HG02571 (cell line): ENCODE measurements around the gene PNKP.
A peak's percentile ranks its signal among the peaks of the same experiment; 100 is the strongest.

Experiments
- ATAC-seq: cut with Tn5 transposase; IDR thresholded peaks from one replicate; pipeline ENCODE4 v1.9.1; 2021; ENCODE audit warnings: mild to moderate bottlenecking, moderate library complexity; ENCODE audit not compliant: unreplicated experiment

The PNKP gene

DNA sequence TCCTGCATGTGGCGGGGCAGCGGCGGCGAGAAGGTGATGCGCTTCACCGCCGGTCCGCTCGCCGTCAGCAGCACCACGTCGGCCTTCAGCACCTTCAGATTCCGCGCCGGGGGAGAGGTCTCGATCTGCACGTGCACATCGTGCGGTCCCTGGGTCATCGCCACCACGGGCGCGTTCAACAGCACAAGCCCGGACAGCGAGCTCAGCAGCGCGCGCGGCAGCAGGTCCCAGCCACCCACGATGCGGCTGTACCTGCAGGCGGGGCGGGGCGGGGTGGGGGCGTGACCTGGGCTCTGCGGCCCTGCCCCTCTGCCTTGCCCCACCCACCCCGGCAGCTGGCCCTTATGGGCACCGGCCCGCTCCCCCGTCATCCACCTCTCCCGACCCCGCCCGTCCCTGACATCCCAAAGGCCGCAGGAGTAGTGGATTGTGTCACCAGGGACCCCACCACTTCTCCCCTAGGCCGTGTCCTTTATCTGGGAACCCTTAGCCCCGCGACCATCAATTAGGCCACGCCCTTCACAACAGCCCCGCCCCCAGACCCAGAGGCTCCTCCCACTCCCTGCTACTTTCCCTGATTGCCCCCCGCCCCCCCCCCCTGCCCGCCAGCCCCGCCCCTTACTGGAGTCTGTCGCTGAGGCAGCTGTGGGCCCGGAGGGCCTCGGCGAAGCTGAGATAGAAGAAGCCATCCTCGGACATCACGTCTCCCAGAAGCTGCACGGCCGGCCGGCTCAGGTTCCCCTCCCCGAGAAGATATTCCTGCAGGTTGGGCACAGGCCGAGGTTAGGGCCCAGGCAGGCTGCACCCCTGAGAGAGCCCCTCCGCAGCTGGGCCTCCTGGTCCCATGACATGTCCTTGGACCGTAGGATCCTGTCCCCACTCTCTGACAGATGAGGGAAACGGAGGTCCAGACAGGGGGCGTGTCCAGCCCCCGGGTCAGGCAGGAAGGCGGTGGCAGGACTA, 23.3 kb upstream of the PNKP start:
- ATAC-seq: no peak

DNA sequence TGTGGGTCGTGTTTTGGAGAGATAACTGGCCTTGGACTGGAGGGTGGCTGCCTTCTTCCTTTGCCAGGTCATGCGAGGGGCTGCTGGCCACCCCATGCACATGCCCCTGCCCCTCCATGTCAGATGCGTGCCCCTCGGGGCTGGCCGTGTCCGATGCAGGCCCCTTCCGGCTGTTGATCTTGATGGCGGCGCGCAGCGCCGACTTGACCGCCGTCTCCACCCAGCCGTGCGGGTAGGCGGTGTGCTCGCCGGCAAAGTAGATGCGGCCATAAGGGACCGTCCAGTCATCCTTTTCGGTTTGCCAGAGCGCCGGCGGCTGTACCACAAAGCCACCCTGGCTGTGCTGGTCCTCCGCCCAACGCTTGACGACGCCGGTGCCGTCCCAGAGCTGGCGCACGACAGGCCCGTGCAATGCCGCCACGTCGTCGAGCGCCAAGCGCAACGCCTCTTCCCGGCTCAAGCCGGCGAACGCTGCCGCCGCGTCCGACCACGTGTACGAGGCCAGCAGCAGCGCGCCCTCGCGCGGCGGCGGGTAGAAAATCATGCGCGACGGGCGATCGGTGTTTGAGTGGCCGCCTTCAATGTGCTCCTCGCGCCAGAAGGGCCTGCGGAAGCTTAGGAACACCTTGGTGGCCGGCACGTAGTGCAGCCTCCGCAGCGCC, 22.4 kb upstream of the PNKP start:
- ATAC-seq: no peak

DNA sequence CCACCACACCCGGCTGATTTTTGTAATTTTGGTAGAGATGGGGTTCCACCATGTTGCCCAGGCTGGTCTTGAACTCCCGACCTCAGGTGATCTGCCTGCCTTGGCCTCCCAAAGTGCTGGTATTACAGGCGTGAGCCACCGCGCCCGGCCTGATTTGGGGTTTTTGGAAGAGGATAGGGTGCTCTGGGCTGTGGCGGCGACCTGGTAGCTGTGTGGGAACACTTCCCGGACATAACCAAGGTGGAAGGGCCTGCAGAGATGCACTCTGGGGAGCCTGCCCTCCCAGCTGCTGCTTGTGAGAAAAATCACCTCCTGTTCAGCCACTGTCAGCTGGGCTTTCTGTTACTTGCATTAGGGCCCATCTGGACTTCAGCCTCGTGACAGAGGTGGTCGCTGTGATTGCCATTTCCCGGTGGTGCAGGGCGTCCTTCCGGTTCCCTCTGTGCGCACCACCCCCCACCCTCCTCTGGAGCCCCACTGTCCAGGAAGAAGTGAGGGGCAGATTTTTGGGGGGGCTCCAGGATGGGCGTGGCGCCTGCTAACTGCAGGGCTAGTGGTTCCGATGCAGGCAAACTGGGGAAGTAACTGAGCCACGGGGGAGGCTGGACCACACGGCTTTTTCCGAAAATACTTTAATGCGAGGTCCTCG, 21.8 kb upstream of the PNKP start:
- no peak for ATAC-seq

DNA sequence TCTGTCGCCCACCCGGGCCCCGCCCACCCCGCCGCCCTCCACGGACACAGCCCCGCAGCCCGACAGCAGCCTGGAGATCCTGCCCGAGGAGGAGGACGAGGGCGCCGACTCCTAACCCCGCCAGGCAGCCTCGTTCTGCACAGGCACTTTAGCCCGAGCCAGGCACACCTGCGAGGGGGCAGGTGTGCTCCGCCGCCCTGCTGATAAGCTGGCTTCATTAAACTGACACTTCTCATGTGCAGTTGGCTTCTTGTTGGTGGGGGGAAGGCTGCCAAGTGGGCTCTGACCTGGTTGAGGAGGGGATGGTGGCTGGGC, 21.1 kb upstream of the PNKP start:
- ATAC-seq: no peak

DNA sequence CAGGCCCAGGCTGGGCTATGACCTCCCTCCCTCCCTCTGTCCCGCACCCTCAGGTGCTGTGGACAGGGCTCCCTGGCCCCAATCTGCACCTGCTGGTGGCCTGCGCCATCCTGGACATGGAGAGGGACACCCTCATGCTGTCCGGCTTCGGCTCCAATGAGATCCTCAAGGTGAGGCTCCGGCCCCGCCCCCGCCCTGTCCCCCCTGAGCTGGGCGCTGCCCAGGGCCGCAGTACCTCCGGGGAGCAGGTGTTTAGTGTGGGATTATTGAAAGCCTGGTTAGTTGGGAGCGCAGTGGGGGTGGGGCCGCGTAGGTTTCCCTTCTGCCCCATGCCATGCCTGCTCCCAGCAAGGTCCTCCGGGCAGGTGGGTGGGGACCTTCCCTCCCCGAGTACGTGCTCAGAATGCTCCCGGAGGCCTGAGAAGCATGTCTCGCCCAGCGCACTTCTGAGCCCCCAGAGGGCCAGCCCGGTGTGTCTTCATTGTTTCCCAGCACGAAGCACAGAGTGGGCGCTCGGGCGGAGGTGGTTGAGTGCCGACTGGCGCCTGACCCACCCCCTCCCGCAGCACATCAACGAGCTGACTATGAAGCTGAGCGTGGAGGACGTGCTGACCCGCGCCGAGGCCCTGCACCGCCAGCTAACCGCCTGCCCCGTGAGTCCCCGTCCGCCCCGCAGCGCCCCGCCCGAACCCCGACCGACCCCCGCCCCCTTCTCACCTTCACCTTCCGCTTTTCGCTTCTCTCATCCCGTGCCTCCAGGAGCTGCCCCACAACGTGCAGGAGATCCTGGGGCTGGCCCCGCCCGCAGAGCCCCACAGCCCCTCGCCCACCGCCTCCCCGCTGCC, 20.5 kb upstream of the PNKP start:
- ATAC-seq: no peak

DNA sequence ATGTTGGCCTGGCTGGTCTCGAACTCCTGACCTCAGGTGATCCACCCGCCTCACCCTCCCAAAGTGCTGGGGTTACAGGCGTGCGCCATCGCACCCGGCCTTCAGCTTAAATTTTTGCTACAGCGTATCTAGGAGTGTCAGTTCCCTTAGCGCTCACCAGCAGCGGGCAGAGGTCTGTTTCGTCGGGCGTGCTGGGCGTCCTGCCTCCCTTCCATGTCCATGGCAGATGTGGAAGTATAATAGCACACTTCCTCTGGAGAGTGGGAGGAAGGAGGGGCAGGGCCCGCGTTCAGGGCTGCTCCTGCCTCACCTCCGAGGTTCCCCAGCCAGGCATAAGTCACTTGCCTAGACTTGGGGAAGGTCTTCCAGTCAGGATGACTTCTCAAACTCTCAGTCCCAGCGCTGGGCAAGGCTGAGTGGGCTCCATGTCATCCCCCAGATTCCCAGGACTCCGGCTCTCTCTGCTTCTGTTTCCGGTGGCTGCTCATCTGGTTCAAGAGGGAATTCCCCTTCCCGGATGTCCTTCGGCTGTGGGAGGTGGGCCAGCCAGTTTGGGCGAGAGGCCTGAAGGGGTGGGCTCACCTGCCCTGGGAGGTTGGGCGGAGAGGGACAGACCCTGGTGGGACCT, 19.8 kb upstream of the PNKP start:
- ATAC-seq: no peak

DNA sequence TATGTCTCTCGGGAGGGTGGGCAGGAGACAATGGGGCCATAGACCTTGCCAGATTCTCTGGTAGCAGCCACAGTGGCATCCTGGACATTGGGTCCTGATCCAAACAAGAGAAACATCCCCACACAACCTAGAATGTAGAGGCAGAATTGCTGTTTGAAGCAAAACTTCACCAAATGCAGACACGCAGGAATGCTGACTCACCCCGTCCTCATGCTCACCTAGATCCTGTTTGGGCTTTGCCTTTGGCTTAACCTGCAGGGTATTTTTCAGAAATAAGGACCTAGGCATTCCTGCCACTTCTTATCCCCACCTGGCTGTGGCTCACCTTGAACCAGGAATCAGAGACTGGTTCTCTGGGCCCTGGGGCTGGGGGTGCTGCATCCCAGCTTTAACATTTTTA, 17.4 kb upstream of the PNKP start:
- ATAC-seq: no peak

DNA sequence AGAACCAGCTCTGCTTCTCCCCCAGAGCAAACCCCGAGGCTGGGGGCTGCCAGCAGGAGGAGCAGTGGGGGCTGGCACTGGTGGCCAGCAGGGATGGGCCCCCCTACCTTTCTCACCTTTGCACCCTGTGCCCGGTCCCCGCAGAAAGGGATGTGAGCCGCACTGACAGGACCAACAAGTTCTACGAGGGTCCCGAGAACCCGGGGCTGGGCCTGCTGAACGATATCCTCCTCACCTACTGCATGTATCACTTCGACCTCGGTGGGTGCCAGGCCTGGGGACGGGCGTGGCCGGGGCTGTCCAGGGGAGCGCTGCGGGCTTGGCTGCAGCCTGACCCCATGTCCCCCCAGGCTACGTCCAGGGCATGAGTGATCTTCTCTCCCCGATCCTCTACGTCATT, 16.7 kb upstream of the PNKP start:
- ATAC-seq: no peak

DNA sequence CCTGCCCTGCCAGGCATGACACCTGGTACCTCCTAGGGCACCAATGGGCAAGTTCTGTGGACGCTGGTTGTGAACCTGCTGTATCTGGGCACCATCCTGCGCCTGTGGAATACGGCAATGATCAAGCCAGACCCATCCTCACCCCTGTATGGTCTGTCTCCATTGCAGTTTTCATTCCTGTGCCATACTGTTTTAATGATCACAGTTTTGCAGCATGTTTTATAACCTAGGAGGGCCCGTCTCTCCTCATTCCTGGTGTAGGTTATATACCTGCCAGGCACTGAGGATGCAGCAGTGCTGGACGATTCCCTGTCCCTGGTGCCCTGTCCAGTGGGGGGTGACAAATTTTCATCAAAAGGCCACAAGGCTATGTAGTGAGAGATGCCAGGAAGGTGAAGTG, 15.7 kb upstream of the PNKP start:
- ATAC-seq: no peak

DNA sequence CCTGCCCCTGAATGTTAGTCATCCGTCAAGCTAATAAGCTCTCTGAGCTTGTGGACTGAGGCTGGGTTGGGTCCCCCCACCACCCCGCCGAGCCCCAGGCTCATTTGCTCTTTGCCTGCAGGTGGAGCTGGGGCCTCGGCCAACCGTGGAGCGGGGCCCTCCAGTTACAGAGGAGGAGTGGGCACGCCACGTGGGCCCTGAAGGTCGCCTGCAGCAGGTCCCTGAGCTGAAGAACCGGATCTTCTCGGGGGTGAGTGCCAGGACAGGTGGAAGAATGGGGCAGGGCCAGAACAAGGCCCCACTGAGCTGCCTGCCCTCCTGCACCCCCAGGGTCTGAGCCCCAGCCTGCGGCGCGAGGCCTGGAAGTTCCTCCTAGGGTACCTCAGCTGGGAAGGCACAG, 15.3 kb upstream of the PNKP start:
- ATAC-seq: no peak

DNA sequence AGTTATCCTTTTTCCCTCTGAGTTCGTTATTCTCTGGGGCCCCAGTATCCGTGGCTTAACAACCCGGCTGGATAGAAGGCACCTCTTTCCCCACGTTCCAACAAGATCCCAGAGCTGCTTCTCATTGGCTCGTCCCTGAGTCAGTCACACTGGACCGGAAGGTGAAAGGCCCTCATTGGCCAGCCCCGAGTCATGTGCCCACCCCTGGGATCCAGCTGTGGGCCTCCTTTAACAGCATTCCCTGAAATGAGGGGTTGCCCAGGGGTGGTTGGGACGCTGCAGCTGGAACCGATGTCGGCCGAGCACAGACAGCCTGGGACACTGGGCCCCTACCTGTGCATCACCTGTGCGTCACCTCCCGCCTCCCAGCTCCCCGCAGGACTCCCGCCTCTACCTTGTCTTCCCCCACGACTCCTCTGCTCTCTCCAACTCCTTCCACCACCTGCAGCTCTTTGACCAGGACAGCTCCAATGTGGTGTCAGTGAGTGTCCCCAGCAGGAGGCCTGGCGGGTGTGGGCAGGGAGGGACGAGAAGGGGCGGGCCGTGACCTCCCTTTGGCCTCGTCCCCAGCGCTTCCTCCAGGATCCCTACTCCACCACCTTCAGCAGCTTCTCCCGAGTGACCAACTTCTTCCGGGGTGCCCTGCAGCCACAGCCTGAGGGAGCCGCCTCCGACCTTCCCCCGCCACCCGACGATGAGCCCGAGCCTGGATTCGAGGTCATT, 14.5 kb upstream of the PNKP start:
- ATAC-seq: no peak

DNA sequence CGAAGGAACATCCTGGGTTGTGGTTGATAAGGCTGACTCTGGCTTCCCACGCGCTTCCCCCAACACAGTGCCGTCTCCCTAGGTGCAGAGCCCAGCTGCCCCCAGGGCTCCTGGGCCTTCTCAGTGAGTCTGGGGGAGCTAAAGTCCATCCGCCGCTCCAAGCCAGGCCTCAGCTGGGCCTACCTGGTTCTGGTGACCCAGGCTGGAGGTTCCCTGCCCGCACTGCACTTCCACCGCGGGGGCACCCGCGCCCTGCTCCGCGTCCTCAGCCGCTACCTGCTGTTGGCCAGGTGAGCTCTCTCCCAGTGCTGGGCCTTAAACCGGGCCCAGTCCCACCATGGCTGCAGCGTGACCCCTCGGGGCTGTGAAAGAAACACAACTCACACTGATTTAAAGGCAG, 13.8 kb upstream of the PNKP start:
- ATAC-seq: no peak

DNA sequence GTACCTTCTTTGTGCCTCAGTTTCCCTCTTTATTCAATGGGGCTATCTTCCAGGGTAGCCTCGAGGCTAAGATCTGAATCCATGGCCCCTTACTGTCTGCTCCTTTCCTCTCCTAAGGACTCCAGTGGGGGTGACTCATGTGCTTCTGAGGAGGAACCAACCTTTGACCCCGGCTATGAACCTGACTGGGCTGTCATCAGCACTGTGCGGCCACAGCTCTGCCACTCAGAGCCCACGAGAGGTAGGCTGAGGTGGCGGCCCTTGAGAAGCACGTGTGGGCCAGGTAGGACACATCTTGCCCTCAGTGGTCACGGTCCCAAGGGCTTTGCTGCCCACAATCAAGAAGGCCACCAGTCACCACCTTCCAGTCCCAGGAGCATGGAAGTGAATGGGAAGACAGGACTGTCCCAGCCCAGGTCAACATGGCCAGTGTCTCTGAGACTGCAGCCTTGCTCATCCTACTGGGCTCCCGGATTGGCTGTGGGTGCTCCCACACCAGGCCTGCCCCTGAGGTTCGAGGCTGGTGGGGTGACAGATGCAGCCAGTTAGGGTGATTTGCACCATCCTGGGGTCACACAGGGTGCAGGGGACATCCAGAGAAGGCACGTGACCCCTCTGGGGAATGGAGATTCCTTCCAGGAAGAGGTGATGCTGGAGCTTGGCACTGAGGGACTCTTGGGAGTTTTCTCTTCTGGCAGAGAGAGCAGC, 12.9 kb upstream of the PNKP start:
- no peak for ATAC-seq

DNA sequence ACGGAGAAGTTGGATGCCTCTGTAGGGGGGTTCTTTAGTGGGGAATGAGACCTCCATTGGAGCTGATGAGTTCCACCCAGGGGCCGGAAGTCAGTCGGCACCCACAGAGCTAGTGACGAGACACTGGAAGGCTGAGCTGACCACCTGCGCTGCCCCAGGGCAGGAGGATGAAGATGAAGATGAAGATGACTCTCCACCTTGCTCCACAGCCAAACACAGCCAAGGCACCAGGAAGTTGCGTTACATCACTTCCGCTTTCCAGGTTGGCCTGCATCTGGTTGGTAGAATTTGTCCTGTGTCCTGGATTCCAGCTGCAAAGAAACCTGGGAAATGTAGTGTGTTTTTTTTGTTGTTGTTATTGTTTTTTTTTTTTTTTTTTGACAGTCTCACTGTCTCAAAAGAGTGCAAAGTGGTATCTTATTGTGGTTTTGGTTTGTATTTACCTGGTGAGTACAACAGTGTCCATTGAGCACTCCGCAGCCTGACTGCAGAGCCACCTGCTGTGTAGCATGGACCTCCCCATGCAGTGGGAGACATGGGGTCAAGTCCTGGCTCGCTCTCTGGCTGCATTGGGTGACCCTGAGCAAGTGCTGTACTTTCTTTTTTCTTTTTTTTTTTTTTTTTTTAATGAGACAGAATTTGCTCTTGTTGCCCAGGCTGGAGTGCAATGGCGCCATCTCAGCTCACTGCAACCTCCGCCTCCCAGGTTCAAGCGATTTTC, 12.0 kb upstream of the PNKP start:
- no peak for ATAC-seq

DNA sequence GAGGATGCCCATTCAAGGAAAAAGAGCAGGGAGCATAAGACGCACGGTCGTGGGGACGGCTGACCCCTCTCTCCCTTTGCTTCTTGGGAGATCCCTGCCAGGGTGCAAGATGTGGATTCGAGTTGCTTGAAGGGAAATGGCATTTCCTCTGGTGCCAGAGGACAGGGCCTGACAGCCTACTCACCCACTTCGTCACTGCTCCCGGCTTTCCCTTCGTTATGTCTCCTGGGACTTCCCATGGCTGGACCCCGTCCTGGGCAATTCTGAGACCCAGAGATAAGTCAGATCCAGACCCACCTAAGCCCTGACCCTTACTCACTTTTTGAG, 11.3 kb upstream of the PNKP start:
- ATAC-seq: no peak

DNA sequence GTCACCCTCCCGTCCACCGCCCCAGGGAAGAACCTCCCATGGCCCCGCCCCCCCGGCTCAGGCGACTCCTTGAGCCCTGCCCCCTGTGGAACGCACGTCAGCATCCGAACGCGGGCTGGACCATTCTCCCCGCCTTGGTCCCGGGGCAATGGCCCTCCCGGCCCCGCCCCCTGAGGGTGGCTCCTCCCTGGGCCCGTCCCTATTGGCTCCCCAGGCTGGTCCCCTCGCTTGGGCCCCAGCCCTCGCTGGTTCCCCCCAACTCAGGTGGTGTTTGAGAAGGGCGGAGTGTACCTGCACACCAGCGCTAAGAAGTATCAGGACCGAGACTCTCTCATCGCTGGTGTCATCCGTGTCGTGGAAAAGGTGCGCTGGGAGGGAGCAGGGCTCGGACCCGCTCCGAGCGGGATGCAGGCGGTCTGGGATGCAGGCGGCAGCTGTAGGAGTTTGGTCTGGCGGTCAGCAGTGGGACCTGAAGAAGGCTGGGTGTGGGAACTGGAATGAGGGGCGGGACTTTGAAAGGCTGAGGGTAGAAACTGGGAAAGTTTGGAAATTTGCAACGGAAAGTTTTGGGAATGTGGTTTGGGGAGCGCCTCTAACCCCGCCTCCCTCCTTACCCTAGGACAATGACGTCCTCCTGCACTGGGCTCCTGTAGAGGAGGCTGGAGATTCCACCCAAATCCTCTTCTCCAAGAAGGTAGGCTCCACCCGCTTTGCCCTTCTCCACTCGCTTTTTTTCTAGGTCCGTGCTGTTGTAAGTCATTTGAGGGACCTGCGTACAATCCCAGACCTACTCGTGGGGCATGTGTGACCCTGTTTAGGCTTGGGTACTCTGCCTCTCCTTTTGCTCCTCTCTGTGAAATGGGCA, 10.7 kb upstream of the PNKP start:
- ATAC-seq: peak; percentile 39

DNA sequence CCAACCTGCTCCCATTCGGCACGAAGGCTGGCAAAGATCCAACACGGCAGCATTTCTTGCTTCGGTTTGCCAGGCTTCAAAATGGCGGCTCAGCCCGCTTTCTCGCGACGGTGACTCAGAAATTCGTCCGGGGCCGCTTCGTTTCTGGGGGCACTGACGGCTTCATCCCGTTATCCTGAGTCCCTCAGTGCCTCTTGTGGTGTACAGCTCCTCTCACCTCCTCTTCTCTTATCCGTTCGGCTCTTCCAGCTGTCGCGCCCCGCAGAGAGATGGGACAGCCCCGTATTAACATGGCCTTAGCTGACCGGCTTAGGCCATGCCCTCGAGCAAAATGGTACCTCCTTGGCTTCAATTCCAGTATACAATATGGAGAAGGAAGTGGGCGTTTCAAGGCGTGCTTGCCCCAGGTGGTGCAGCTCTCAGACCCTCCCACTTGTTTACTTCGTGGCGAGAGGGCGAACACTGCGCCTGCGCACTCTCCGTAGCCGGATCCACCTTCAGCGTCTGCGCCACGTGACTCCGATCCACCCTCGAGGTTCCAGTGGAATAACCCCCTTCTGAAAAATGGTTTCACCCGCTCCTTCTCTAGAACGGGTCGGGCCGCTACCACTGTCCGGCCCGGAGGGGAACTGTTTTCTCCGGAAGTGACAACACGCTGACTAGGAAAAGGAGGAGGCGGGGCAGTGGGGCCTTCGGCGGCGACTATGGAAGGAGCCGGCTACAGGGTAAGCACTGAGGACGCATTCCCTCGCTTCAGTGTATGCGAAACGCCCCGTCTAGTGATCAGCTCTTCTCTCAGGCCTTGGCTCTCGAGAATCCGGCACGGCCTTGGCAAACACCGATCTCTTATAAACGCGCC, 9.9 kb upstream of the PNKP start, which contains the start of the genes AKT1S1 and TBC1D17:
AKT1S1 (minus strand) TSS at position 336 of the 859 bp plus-strand sequence. CDS start 4,060 bp downstream, outside the sequence.
TBC1D17 (plus strand) TSS at position 683 of the 859 bp plus-strand sequence; CDS start at position 705, 22 bp downstream.
- ATAC-seq: peak; percentile 55
